Amniotic epithelial cell (primary cell): Measurements from ENCODE around the gene FKTN.

Experiments used
- DNase-seq: peaks from one replicate; pipeline ENCODE4 v3.0.0-alpha.2; 2010; ENCODE audit warnings: low read depth

The FKTN gene

GRCh38 chr9:105633411-105633810 is 75.5 kb downstream of the FKTN start:
- no peak for DNase-seq

- DNase-seq, result peak; percentile 51
Measured at GRCh38 chr9:105636331-105636730, 78.4 kb downstream of the FKTN start.

- no peak for DNase-seq
Measured at GRCh38 chr9:105637787-105638395, 80.0 kb downstream of the FKTN start.

DNA sequence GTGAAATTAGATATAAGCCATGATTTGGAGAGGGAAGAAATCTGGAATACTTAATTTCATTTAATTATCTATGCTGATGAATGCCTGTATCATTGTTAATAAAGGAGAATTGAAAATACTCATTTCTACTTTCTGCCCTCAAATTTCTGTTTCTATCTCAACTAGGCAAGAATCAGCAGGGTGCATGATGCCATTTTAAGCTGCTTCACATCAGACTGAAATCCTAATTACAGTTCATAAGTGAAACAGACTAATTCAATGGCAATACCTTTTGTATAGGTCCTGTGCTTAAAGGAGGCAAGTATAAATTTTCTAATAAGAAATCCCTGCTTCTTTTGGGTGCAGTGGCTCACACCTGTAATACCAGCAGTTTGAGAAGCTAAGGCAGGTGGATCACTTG is 82.0 kb downstream of the FKTN start:
- DNase-seq, result no peak

DNA sequence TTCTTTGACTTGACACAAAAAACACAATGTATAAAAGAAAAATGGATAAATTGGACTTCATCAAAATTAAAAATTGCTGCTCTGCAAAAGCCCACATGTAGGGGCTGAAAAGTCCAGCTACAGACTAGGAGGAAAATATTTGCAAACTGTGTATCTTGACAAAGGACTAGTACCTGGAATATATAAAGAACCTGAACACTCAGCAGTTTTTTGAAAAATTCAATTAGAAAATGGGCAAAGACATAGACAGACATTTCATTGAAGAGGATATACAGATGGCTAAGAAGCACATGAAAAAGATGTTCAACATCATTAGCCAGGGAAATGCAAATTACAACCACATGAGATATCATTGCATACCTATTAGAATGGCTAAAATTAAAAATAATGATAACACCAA is 85.9 kb downstream of the FKTN start:
- no peak for DNase-seq

GRCh38 chr9:105646879-105647594 is 89.1 kb downstream of the FKTN start:
- no peak for DNase-seq

- peak; percentile 52 for DNase-seq
Measured at GRCh38 chr9:105647595-105648349, 89.8 kb downstream of the FKTN start.

DNA sequence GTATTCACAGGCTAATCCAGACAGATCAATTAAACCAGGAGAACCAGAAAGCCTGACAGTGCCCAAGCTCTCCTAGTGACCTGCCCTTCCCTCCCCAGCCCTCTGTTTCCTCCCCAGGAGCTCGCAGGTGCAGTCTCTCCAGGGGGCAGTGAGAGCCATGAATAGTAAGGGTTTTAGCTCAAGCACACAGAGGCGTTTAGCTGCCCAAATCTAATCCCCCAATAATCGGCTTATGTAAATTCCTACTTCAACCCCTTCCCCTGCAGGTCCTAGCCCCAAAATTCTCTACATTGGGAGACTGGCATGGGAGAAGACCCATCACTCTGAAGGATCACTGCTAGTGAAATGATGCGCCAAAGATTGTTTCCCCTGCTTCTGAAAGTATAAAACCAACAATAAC is 93.9 kb downstream of the FKTN start:
- no peak for DNase-seq

GRCh38 chr9:105656131-105656921 is 98.4 kb downstream of the FKTN start:
- no peak for DNase-seq

DNA sequence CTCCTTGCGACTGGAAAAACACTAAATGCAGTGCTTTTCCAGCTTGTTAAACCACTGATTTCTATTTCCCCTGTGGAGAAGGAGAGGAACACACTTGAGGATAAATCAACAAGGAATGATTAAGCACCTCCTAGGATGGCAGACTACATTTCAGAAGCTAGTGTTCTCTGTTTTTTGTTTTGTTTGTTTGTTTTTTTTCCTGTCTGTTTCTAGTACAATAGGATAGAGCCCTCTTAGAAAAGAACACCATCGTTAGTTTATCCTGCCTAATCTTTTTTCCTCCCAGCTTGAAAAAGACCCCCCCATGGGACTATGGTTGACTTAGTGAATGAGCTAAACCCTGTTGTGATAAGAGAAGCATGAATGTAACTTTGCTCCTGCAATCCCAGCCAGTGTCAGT is 100.4 kb downstream of the FKTN start:
- no peak for DNase-seq

DNA sequence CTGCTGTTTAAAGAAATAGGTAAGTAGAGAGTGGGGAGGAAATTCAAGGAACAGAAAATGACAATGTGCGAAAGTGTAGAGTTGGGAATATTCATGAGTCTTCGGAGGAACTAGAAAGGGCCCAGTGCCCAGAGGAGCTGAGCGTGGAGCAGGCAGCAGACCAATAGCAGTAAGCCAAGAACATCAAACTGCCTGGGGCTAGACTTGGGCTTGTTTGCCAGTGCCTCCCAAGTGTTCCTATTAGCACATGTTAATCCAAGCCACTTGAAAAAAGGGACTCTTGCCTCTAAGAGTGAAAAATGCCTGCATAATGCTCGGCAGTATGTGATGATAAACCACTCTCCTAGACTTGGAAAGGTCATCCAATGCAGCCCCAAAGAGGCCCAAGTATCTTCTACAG is 103.1 kb downstream of the FKTN start:
- no peak for DNase-seq

GRCh38 chr9:105662184-105663104 is 104.5 kb downstream of the FKTN start, which contains the start of gene TAL2:
TAL2 (plus strand) TSS chr9:105662457; CDS start chr9:105662497, 40 bp downstream.
- no peak for DNase-seq

- DNase-seq, result no peak
Measured at GRCh38 chr9:105663914-105664313, 106.0 kb downstream of the FKTN start.

DNA sequence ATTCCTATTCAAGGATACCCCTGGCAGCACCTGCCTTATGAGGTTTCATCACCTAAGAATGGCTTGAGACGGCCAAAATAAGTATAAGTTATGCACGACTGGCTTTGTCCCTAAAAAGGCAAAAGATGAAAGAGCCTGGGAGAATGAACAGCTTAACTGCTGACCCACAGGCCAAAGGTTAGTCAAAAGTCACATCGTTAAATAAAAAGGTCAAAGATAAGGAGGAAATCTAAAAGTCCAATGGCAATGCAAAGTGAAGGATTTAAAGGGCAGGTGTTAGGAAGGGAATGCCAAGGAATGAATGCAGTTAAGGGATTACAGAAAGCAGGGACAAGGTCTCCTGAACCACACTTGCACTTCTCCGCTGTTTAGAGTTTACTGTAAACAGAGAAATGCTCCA is 109.9 kb downstream of the FKTN start:
- DNase-seq, result no peak

GRCh38 chr9:105670315-105670714 is 112.4 kb downstream of the FKTN start:
- no peak for DNase-seq

GRCh38 chr9:105670775-105671174 is 112.8 kb downstream of the FKTN start:
- no peak for DNase-seq

GRCh38 chr9:105672711-105673234 is 114.8 kb downstream of the FKTN start:
- DNase-seq, result peak; percentile 21

DNA sequence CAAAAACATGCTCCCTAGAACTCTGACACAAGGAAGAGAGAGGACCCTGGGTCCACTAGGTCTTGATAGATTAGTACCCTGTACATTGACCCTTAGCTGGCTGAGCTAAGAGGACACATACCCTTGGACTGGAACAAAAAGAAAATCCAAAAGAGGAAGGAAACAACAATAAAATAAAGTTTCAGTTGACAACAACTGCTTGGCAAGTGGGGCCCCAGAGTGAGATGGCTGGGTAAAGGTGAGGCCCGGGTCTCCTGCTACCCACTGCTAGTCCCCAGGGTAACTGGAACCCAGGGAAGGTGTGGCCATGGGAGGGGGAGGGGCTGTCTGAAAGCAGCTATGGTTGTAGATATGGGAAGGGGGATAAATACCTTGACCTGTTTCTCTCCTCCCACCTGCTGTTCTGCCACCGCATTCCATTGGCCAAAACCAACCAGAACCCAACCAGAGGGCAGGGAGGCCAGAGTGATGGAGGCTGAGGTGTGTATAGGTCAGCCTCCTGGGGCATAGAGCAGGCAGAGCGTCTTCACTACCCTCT is 116.0 kb downstream of the FKTN start:
- no peak for DNase-seq

GRCh38 chr9:105676351-105676923 is 118.5 kb downstream of the FKTN start:
- DNase-seq, result no peak

DNA sequence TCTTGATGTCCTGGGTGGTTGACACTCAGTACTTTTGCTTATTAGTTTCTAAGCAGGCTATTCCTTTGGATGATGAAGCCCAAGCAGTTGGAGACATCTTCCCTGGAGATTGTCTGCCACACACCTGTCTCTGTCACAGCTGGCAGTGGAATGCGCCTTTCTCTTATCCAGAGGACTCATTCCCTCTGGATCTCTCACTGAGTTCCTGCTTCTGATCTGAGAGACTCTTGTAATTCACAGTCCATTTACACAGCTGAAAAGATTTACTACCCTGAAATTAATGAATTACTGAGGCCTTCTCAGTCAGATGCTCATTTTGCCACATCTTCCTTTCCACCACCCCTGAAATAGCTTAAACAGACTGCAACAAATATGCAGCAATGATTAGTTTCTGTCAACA is 120.2 kb downstream of the FKTN start:
- no peak for DNase-seq
